Measurements from ENCODE around the gene GLIS1.

DNA sequence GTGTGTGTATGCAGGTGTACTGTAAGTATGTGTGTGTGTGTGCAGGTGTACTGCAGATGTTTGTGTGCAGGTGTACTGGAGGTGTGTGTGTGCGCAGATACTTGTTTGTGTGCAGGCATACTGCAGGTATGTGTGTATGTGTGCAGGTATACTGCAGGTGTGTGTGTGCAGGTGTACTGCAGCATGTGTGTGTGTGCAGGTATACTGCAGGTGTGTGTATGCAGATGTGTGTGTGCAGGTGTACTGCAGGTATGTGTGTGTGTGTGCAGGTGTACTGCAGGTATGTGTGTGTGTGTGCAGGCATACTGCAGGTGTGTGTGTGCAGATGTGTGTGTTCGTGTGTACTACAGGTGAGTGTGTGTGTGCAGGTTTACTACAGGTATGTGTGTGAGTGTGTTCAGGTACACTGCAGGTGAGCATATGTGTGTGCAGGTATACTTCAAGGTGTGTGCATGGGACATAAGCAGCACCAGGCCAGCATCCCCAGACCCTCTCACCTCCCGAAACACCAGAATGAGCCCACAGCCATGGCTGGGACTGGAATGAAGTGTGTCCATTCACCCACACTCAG, 182.2 kb downstream of the GLIS1 start:
- TF ChIP-seq, protein P1, sequence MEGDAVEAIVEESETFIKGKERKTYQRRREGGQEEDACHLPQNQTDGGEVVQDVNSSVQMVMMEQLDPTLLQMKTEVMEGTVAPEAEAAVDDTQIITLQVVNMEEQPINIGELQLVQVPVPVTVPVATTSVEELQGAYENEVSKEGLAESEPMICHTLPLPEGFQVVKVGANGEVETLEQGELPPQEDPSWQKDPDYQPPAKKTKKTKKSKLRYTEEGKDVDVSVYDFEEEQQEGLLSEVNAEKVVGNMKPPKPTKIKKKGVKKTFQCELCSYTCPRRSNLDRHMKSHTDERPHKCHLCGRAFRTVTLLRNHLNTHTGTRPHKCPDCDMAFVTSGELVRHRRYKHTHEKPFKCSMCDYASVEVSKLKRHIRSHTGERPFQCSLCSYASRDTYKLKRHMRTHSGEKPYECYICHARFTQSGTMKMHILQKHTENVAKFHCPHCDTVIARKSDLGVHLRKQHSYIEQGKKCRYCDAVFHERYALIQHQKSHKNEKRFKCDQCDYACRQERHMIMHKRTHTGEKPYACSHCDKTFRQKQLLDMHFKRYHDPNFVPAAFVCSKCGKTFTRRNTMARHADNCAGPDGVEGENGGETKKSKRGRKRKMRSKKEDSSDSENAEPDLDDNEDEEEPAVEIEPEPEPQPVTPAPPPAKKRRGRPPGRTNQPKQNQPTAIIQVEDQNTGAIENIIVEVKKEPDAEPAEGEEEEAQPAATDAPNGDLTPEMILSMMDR (IDR thresholded peaks at IDR 0.05 in 2 of 3, conservative IDR thresholded peaks at IDR 0.05 in 1 of 3; ENCODE audit: borderline replicate concordance in 1 of 3, insufficient read depth in 1 of 3, low read depth in 2 of 3, low read length in 2 of 3), result no peak
- no peak for TF ChIP-seq JUND (IDR thresholded peaks at IDR 0.05)
- TF ChIP-seq POLR2A (IDR thresholded peaks at IDR 0.05; ENCODE audit: borderline replicate concordance, extremely low read depth, insufficient read depth, insufficient read length), result no peak
- TF ChIP-seq CEBPB (IDR thresholded peaks at IDR 0.05; ENCODE audit: low read depth), result no peak
- TF ChIP-seq, protein P2, sequence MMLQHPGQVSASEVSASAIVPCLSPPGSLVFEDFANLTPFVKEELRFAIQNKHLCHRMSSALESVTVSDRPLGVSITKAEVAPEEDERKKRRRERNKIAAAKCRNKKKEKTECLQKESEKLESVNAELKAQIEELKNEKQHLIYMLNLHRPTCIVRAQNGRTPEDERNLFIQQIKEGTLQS (IDR thresholded peaks at IDR 0.05), result no peak
- TF ChIP-seq EZH2phosphoT487 (IDR thresholded peaks at IDR 0.05; ENCODE audit: borderline replicate concordance), result no peak
- no peak for TF ChIP-seq EZH2 (IDR thresholded peaks at IDR 0.05)
- TF ChIP-seq RAD21 (IDR thresholded peaks at IDR 0.05; ENCODE audit: low read depth), result no peak
- TF ChIP-seq ZBTB33 (IDR thresholded peaks at IDR 0.05; ENCODE audit: extremely low read depth, insufficient replicate concordance, low read length), result no peak
- no peak for TF ChIP-seq EGR1 (IDR thresholded peaks at IDR 0.05; ENCODE audit: low read depth)
- no peak for TF ChIP-seq YY1 (IDR thresholded peaks at IDR 0.05; ENCODE audit: extremely low read depth, insufficient replicate concordance, low read depth, low read length)
- TF ChIP-seq SIN3A (IDR thresholded peaks at IDR 0.05; ENCODE audit: low read depth), result no peak
- TF ChIP-seq ZNF274 (IDR thresholded peaks at IDR 0.05; ENCODE audit: low read depth, low read length), result no peak
